Putamen (tissue), 1 donor: ENCODE results near the gene LCA5L.

ENCODE experiments used
- DNase-seq: peaks from one replicate; pipeline ENCODE4 v3.0.0-alpha.2; 2016; ENCODE audit warnings: low spot score

LCA5L gene

DNA sequence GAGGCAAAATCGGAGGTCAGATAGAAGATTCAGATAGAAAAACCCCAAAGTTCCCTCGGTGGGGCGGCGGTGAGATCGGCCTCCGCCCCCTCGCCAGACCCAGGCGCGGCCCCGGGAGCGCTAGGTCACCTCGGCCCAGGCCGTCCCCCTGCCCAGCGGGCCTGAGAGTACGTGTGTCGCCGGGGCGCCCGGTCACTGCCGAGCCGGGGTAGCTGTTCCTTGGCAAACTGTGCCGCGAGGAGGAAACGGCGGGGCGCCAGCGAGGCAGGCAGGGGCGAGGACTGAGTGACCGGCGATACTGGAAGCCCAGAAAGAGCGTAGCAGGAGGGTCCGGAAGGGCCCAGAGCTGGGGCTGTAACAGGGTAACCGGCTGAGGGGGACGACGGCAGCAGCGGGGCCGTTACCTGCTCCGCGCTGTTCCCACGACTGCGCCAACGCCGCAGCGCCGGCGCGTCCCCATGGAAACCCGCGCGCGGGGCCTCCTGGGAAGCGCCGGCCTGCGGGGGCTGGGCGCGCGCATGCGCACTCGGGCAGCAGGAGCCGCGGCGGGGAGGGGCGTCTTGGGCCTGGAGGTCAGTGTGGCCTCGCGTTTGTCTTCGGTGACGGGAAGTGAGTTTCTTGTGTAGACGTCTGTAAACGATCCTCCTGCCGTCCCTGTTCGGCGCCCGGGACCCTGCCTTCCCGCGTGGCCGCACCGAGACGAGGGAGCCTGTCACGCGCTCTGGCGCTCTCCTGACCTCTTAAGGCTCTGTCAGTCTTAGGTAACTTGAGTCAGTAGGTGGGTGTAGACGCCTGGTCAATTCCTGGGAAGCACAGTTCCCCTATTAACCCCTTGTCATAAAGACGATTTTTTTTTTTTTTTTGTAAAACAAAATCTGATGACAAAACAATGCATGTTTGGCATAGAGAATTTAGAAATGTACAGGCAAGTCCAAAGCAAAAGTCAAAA lies at the start of gene LCA5L:
LCA5L (minus strand) TSS at position 458 of the 949 bp plus-strand sequence. CDS start 17,285 bp downstream, outside the sequence.
- peak; percentile 90 for DNase-seq

DNA sequence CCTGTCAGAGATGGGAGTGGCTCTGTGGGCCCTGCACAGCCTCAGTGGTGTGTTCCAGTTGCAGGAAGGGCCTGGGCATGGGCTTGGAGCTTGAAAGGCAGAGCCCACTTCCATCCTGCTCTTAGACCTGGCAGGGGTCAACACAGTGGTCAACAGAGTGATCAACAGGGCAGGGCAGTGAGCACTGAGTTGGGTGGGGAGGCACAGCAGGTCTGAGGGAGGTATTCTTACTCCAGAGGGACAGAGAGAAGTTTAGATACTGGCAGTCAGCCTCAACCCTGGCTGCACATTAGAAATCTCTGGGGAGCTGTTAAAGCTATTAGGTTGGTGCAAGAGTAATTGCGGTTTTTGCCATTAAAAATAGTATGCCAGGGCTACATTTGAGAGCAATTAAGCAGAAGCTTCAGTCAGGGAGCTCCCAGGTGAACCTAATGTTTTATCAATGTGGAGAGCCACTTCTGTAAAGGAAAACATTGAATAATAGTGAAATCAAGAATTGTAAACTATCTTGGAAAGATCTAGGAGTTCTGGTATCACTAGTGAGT lies 43.9 kb upstream of the LCA5L start:
- DNase-seq, result no peak

DNA sequence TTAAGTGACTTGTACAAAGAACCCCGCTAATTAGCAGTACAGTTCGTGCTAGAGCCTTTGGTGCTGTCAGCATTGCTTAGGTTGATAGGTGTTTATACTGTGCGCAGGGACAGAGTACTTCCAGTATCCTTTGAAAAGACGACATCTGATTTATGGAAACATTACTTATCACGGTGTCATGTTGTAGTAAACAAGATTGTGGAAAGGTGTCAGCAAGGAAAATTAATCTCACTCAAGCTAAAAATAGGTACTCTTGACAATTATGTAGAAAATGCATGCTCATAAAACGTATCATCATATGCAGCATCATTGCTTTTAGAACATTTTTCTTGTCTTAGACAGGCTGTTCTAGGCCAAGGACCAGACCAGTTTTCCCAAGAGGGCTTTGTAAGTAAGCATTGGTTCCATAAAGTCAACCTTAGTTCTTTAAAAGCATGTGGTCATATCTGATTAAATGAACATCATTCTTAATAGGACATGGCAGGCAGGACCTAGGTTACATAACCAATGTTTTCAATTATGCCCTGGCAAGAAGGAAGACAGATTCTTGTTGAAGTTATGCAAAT lies 39.2 kb upstream of the LCA5L start:
- no peak for DNase-seq

DNA sequence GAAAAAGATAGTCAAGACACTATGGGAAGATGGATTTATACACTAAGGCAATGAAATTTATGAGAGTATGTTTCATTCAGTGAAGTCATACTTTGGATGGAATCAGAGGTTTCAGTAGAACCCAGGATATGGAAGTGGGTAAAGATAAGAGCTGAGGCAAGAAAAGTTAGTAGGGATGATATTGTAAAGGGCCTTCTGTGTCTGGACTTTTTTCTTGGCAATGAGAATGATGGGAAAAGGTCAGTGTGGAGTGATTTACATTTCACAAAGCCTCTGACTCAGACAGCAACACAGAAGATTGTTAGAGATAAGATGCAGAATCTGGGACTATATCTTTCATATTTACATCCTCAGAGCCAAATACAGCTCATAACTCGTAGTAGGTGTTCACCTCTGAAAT lies 38.3 kb upstream of the LCA5L start:
- DNase-seq, result no peak

DNA sequence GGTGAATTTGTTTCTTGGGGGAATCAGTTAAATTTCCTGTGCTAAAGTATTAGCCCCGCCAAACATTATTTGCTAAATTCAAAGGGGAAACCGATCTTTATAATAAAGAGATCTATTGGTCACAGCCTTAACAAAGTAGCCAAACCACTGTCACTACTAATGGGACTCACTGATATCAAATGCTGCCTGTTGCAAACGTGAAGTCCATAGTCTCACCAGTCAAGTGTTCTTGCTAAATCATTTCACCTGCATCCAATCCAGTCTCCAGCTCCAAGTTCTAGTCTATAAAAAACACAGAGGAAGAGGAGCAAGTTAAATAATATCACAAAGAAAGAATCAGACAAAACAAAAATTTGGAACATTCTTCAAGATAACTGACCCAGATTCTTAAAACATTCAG lies 36.3 kb upstream of the LCA5L start:
- DNase-seq, result no peak

DNA sequence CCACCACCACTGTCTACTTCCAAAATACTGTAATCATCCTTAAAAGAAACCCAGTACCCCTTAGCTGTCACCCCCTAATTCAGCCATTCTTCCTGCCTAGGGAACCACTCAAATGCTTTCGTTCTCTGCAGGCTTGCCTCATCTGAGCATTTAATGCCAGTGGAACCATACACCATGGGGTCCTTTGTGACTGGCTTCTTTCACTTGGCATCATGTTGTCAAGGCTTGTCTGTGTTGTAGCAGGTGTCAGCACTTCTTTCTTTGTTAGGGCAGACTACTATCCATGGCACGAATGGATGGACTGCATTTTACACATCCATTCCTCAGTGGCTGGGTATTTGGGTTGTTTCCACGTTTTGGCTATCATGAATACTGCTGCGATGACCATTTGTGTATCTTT lies 34.7 kb upstream of the LCA5L start:
- DNase-seq, result no peak

DNA sequence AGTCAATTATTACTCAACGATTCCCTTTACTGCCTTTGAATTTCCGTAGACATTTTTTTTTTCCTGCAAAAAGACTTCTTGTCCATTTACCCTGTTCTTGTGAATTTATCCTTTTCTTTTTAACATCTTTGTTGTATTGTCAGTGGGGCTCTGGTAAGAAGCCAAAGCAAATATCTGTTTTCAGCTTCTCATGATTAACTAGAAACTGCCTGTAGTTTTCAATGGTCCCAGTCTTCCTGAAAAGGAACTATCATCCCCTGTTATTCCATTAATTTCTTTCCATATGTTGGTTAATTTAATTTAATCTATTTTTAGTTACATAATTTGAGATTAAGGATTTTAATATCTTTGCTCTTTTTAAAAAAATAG lies 34.2 kb upstream of the LCA5L start:
- no peak for DNase-seq

DNA sequence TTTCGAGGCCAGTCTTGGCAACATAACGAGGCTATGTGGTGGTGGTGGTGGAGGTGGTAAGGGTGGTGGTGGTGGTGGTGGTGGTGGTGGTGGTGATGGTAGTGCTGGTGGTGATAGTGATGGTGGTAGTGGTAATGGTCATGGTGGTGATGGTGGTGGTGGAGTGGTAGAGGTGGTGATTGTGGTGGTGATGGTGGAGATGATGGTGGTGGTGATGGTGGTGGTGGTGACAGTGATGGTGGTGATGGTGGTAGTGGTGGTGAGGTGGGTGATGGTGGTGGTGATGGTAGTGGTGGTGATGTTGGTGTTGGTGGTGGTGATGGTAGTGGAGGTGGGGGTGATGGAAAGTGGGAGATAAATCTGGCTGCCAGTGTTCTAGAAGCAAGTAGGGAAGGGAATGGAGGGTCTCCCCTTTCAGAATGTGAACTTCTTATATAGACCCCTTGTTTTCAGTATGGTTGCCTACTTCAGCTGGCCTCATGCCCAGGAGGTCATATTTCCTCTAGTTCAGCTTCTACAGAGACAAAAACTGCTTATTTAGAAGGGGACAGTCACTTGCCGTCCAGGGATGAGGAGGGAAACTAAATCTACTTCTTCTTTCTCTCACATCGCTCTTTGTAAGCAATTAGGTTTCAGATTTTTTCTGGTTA lies 33.7 kb upstream of the LCA5L start:
- DNase-seq, result no peak

DNA sequence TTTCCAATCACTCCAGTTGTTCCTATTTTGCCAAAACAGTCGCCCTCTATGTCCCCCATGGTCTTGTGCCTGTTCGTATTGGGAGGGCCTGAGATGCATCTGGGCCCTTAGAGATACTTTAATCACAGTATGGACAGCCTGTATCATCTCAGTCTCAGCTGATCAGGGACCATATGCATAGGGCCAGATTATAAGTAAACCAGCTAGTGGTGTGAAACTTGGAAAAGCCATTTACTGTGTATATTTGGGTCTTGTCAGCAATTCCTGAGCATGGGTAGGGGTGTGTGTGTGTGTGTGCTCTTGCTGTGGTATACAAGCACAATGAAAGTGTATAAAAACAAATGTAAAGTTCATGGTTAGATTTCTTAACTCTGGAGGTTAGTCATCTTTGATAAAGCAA lies 29.0 kb upstream of the LCA5L start:
- no peak for DNase-seq

DNA sequence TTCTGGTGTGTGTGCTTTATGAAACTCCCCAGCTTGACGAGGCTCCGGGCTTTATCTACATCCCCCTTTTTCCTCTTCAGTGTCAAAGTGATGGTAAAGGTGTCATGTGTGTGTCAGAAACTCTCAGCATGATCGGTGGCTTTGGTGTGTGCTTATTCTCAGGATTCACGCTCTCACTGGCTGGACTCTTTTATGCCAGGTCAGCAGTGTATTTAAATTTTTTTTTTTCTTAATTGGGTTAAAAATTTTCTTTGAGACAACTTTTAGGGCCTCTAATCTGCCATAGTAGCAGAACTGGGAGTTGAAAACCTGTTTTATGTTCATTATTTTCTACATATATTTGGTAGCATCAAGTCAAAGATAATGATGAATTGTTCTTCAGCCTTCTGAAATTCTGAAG lies 27.2 kb upstream of the LCA5L start:
- no peak for DNase-seq

DNA sequence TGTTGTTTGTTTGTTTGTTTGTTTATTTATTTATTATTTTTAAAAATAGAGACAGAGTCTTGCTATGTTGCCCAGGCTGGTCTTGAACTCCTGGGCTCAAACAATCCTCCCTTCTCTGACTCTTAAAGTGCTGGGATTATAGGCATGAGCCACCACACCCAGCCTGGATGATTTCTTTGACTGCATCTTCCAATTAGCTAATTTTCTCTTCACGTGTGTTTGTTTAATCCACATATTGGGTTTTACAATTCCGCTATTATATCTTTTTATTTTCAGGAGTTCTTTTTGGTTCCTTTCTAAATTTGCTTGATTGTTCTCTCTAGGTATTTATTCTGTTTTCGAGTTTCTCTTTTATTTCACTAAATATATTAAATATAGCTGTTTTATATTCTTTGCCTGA lies 26.0 kb upstream of the LCA5L start:
- no peak for DNase-seq

DNA sequence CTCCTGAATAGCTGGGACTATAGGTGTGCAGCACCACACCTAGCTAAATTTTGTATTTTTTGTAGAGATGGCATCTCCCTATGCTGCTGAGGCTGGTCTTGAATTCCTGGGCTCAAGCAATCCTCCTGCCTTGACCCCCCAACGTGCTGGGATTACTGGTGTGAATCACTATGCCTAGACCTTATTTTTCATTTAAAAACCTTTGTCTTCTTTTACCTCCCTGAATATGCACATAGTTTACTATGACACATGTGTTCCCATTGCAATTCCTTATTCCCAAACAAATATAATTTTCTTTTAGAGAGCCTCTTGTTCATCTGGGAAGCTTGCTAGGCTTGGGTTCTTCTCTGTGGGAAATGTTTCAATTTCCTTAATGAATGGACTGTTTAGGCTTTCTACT lies 23.0 kb upstream of the LCA5L start:
- DNase-seq, result no peak

DNA sequence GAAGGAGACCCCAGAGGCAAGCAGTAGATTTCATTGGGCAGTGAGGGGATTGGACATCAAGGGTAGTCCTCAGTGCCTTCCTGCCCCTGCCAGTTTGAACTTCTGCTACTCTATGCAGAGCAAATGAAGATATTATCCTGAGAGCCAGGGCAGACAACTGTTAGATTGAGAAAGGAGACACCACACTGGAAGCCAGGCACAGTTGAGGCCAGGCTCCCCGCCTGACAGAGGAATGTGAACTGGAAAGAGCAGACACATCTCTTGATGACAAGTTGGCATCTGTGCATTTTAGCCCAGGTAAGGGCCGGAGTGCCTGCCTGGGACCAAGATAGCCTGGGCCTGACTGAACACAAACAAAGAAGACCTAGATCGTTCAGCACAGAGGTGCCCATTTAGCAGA lies 22.2 kb upstream of the LCA5L start:
- no peak for DNase-seq

DNA sequence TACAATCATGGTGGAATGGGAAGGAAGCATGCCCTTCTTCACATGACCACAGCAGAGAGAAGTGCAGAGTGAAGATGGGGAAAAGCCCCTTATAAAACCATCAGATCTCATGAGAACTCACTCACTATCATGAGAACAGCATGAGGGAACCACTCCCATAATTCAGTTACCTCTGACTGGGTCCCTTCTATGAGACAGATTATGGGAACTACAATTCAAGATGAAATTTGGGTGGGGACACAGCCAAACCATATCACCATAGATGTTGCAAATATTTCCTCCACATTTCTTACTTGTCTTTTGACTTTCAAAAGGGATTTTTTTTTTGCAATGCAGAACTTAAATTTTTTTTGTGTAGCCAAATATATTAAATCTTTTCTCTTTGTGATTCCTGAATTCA lies 21.0 kb upstream of the LCA5L start:
- DNase-seq, result no peak

DNA sequence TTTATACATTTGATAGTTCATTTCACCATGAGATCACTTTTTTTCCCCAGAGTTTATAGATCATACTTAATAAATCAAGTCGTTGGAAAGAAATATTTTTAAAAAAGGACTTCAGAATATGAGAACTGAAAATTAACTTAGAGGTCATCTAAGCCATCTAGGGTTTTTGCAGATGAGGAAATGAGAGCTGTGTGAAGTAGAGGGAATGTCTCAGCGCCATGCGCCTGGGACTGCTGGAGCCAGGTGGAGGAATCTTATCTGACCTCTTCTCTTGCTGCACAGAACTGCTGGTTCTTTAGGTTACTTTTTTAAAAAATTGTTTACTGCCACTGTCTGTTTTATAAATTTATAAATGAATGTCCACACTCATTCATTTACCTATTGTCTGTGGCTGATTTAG lies 17.7 kb upstream of the LCA5L start:
- no peak for DNase-seq

DNA sequence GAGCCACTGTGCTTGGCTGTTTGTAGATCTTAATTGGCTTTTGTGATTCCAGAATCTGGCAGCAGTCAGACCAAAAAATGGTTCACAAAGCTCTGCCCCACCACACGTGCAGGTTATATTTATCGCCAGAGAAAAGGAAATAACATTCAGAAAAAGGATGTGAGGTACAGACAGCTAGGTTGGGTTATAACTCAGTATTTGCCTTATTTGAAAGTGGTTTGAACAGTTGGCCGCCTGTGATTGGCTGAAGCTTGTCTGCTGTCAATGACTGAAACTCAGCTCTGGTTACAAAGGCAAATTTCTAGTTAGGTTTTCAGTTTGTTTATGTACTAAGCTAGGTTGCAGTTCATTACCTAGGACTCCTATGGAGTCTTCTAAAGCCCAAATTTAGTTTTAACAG lies 15.8 kb upstream of the LCA5L start:
- no peak for DNase-seq

DNA sequence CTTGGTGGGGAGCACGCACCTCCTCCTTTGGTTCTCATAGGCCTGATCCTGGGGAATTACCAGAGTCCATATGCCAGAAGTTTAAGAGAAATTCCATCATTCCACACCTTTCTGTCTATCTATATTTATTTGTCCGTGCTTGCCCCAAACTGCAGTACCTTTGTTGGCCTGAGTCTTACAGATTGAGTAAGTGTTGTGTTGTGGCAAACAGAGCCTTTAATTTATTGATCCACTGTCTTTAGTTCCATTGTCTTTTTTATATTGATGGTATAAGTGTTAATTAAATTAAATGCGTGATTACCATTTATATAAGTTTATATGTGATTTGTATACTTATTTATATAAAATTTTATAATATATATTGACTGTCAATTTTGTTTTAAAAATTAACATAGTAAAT lies 11.1 kb upstream of the LCA5L start:
- DNase-seq, result no peak

DNA sequence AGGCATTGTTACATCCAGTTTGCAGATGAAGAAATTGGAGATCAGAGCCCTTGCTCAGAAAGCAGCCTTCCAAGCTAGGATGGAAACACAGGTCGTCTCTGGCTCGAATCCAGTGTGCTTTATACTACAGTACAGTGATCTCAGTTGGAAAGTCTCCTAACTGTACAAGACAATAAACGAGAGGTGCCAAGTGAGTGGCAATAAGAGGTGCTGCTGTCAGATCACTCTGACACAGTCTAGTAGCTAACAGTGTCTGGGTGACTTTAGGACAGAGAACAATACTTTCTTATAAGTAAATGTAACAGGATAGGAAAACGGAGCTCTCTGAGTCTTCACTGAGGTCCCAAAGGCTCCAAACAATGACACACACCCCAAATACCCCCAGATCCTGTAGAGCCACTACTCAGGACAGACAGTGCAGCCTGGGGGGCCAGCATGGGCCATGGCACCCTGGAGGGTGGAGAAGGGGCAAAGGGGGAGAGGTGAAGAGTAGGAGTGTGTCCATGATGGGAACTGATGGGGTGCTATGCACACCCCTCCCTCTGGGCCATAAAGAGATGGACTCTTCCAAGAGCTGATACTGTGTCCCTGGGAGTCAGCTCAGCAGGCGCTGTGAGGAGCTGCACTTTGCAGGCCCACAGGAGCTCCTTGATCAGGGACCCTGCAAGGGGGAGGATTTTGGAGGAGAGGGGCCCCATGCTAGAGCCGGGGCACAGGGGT lies 9.5 kb upstream of the LCA5L start:
- no peak for DNase-seq

DNA sequence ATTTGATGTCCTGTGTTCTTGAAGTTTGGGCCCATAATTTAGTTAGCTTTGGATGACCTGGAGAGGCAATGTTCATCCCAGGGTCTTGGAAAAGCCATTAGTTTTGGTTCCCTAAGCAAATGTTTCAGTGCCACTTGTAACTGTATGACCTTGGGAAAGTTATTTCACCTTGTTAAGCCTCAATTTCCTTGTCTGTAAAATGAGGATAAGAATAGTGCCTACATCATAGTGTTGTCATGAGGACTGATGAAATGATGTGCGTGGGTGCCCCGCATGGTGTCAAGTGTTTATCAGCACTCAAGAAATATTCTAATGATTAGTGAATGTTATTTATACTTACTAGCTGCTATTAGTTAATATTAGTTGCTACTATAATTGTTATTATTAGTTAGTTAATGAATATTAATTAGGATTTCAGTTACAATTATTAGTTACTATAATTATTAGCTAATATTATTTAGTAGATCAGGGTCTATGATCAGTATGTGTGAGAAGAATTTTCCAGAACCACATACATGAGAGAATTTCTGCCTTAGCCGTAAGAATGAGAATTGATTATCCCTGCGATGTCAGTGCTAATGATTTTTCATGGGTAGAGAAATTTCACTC lies 8.1 kb upstream of the LCA5L start:
- DNase-seq, result no peak

DNA sequence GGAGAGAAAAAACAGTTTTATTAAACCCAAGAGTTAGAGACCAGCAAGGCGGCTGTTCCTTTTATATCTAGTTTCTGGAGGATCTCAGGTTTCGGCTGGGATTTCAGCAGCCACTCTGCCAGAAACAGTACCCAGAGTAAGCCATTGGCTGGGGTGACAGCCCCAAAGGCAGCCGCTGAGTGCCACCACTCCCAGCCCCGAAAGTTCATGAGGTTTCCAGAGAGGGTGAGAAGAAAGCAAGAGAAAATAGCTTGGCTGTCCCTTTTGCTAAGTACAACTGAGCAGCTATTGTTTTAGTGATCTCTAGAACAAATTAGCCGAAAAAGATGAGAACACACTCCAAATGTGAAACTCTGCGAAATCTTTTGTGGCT lies 7.4 kb upstream of the LCA5L start:
- peak; percentile 46 for DNase-seq

DNA sequence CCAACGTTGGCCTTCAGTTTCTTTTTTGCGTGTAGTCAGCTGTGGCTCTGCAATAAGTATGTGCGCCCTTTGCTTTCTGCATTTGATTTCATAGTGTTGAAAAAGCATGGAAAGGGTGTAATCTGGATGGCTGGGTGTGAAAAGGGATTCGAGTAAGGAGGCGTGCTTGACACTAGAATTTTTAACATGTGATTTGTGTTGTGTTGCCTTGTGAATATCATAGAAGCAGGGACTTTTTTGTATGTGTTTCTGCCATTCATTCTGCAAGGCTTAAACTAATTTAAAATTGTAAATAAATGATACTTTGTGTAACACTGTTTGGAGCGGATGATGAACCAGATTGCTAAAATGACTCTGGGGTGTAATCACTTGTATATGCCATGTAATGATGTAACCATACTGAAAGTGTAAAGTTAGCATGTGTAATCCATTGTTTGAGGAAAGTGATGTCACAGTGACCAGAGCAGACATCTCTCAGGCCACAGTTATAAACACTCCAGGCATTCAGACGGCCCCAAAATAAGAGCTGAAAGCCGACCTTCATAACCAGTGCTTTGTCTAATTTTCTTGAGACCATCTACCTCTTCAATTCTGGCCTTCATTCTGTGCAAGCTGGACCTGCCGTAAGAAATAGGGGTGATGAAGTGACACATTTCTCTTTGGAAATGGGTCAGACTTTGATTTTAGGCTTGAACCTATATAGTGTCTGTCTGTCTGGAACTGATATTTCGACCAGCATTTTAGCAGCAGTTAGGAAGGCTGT lies 6.8 kb upstream of the LCA5L start:
- peak; percentile 84 for DNase-seq
